Tibial nerve (tissue), 4 donors: Measurements from ENCODE around the gene MRC1.

Source experiments
- CTCF ChIP-seq, 5 experiments: fragments of 200-600 bp in 3 of 5; fragments of 450-650 bp in 2 of 5; sonication (generic) in 3 of 5; IDR thresholded peaks; one replicate each; pipeline ENCODE4 v1.5.1; 2016 to 2019; ENCODE audit warnings: antibody characterized with exemption in 5 of 5, mild to moderate bottlenecking in 3 of 5, moderate library complexity in 2 of 5
- EP300 ChIP-seq, 2 donors: sonication (generic); formaldehyde crosslinking; IDR thresholded peaks; one replicate each; pipeline ENCODE4 v1.6.1; 2017; ENCODE audit warnings: antibody characterized with exemption in 2 of 2, mild to moderate bottlenecking in 1 of 2
- POLR2A ChIP-seq, 2 donors: fragments of 450-650 bp; IDR thresholded peaks; one replicate each; pipeline ENCODE4 v1.6.1; 2017; ENCODE audit warnings: antibody characterized with exemption in 2 of 2, mild to moderate bottlenecking in 2 of 2, moderate library complexity in 2 of 2

DNA sequence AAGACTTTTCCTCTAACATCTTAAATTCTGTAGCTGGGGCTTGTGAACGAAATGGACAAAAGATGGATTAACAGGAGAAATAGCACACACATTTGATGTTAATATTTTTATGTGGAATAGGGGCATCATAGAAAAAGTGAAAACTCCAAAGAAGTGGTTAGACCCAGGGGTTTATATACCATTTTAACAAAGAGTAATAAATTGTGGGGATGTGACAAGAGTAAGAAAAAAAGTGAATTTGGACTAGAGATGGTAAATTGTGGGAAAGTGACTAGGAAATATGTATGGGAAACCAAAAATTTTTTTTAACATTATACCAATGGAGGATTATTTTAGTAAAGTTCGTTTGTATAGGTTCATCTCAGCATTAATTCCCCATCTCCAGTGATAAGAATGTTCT is 150.7 kb downstream of the MRC1 start:
- TF ChIP-seq CTCF (IDR thresholded peaks at IDR 0.05) (no peak), POLR2A (IDR thresholded peaks at IDR 0.05) (no peak), EP300 (IDR thresholded peaks at IDR 0.05) (no peak)
